HEK293 (cell line): ENCODE measurements around the gene GCSH.

Source experiments
- CTCF ChIA-PET: fragments of 350-600 bp; formaldehyde crosslinking; extraction: SDS; loops from one replicate; lab custom pipeline; 2021; ENCODE audit warnings: antibody characterized with exemption; lab: Yijun Ruan, JAX
- POLR2A ChIA-PET: fragments of 300-600 bp; formaldehyde crosslinking; extraction: SDS; loops from one replicate; lab custom pipeline; 2020; ENCODE audit warnings: antibody characterized with exemption, inconsistent platforms; lab: Yijun Ruan, JAX
- H3K27ac ChIP-seq: fragments of 200-500 bp; sonication (Bioruptor generic); 2 replicates; pipeline ENCODE4 v1.5.1; 2014; ENCODE audit warnings: low read depth, low read length, control low read depth, inconsistent platforms; ENCODE audit errors: extremely low read depth
- H3K36me3 ChIP-seq, 2 experiments: fragments of 200-500 bp in 1 of 2; sonication (Bioruptor generic) in 1 of 2; 1 replicate in 1 of 2; 2 replicates in 1 of 2; pipeline ENCODE4 v1.5.1; 2014 to 2017; ENCODE audit warnings: inconsistent platforms in 2 of 2, low read length in 2 of 2; ENCODE audit not compliant: control insufficient read depth in 2 of 2, insufficient read depth in 1 of 2
- H3K4me1 ChIP-seq: fragments of 200-500 bp; sonication (Bioruptor generic); 2 replicates; pipeline ENCODE4 v1.5.1; 2014; ENCODE audit warnings: mild to moderate bottlenecking, low read length, inconsistent platforms; ENCODE audit not compliant: control insufficient read depth, insufficient read depth
- H3K4me3 ChIP-seq: 2 replicates; pipeline ENCODE4 v1.5.1; 2011; ENCODE audit warnings: low read depth, mild to moderate bottlenecking, control low read depth, low read length, moderate library complexity
- H3K9me3 ChIP-seq: fragments of 200-500 bp; sonication (Bioruptor generic); 2 replicates; pipeline ENCODE4 v1.5.1; 2014; ENCODE audit warnings: low read depth, low read length, inconsistent platforms; ENCODE audit not compliant: control insufficient read depth, insufficient read depth
- FEZF1 ChIP-seq: fragments of 450-650 bp; formaldehyde crosslinking; IDR thresholded peaks from 2 replicates; pipeline ENCODE4 v1.5.1; 2016; ENCODE audit warnings: missing biosample characterization, missing genetic modification characterization
- SP2 ChIP-seq: fragments of 450-650 bp; formaldehyde crosslinking; IDR thresholded peaks from 2 replicates; pipeline ENCODE4 v1.5.1; 2016; ENCODE audit warnings: missing biosample characterization, missing genetic modification characterization
- ZNF16 ChIP-seq: fragments of 450-650 bp; formaldehyde crosslinking; IDR thresholded peaks from 2 replicates; pipeline ENCODE4 v1.5.1; 2016; ENCODE audit warnings: low read depth, missing biosample characterization, missing genetic modification characterization
- ZNF274 ChIP-seq, 2 experiments: fragments of 200-500 bp in 1 of 2; fragments of 450-650 bp in 1 of 2; sonication (Bioruptor generic) in 1 of 2; formaldehyde crosslinking in 1 of 2; IDR thresholded peaks; 2 replicates each; pipeline versions ENCODE4 v1.5.1 to v1.6.1; 2014 to 2016; ENCODE audit warnings: borderline replicate concordance in 1 of 2, inconsistent platforms in 1 of 2, low read length in 1 of 2, missing biosample characterization in 1 of 2, missing genetic modification characterization in 1 of 2
- ZNF292 ChIP-seq: fragments of 450-650 bp; formaldehyde crosslinking; IDR thresholded peaks from 2 replicates; pipeline ENCODE4 v1.5.1; 2016; ENCODE audit warnings: low read depth, missing biosample characterization, missing genetic modification characterization, borderline replicate concordance
- ZNF335 ChIP-seq: fragments of 450-650 bp; formaldehyde crosslinking; conservative IDR thresholded peaks from 2 replicates; pipeline ENCODE4 v1.5.1; 2016; ENCODE audit warnings: missing biosample characterization, missing genetic modification characterization
- ZNF510 ChIP-seq: fragments of 450-650 bp; formaldehyde crosslinking; IDR thresholded peaks from 2 replicates; pipeline ENCODE4 v1.5.1; 2018; ENCODE audit warnings: mild to moderate bottlenecking, missing genetic modification characterization, missing biosample characterization; ENCODE audit not compliant: insufficient replicate concordance
- ZNF514 ChIP-seq: fragments of 450-650 bp; formaldehyde crosslinking; IDR thresholded peaks from 2 replicates; pipeline ENCODE4 v1.5.1; 2016; ENCODE audit warnings: missing biosample characterization, missing genetic modification characterization
- ZNF521 ChIP-seq: fragments of 450-650 bp; formaldehyde crosslinking; IDR thresholded peaks from 2 replicates; pipeline ENCODE4 v1.5.1; 2017; ENCODE audit warnings: missing biosample characterization, mild to moderate bottlenecking, missing genetic modification characterization
- ZNF561 ChIP-seq: fragments of 450-650 bp; IDR thresholded peaks from 2 replicates; pipeline ENCODE4 v1.5.1; 2018; ENCODE audit warnings: missing biosample characterization, missing genetic modification characterization, borderline replicate concordance
- ZNF580 ChIP-seq: fragments of 450-650 bp; formaldehyde crosslinking; IDR thresholded peaks from 2 replicates; pipeline ENCODE4 v1.5.1; 2016; ENCODE audit warnings: missing biosample characterization, missing genetic modification characterization
- ZNF585B ChIP-seq: fragments of 450-650 bp; formaldehyde crosslinking; IDR thresholded peaks from 2 replicates; pipeline ENCODE4 v1.5.1; 2016; ENCODE audit warnings: missing biosample characterization, missing genetic modification characterization
- ZNF654 ChIP-seq: fragments of 450-650 bp; formaldehyde crosslinking; IDR thresholded peaks from 2 replicates; pipeline ENCODE4 v1.5.1; 2016; ENCODE audit warnings: low read depth, missing biosample characterization, missing genetic modification characterization
- ZNF692 ChIP-seq: fragments of 450-650 bp; formaldehyde crosslinking; IDR thresholded peaks from 2 replicates; pipeline ENCODE4 v1.5.1; 2016; ENCODE audit warnings: missing biosample characterization, missing genetic modification characterization
- ZNF777 ChIP-seq: fragments of 450-650 bp; formaldehyde crosslinking; IDR thresholded peaks from 2 replicates; pipeline ENCODE4 v1.5.1; 2017; ENCODE audit warnings: missing biosample characterization, missing genetic modification characterization, borderline replicate concordance
- ZNF792 ChIP-seq: fragments of 450-650 bp; formaldehyde crosslinking; IDR thresholded peaks from 2 replicates; pipeline ENCODE4 v1.5.1; 2016; ENCODE audit warnings: missing biosample characterization, missing genetic modification characterization
- ZNF837 ChIP-seq: fragments of 450-650 bp; formaldehyde crosslinking; IDR thresholded peaks from 2 replicates; pipeline ENCODE4 v1.5.1; 2016; ENCODE audit warnings: missing biosample characterization, missing genetic modification characterization

The GCSH gene

GRCh38 chr16:81138831-81139557 is 42.8 kb upstream of the GCSH start:
- no peak overlapping the region for H3K27ac ChIP-seq
- H3K9me3 ChIP-seq, result no peaks in the 10 kb centered on the region
- no peaks in the 10 kb centered on the region for H3K4me1 ChIP-seq
- CTCF ChIA-PET, result interaction anchor here (0.6 to 0.7 kb wide), 2 partner anchors 101 to 1518 kb away, joined by 3 to 4 read pairs; no protein-coding TSS in a partner anchor
- POLR2A ChIA-PET, result no interaction called here
- no peaks in the 10 kb centered on the region for H3K36me3 ChIP-seq
- no peak for TF ChIP-seq ZNF292 (tag by site-specific recombination)
- no peak for TF ChIP-seq ZNF274 (IDR thresholded peaks at IDR 0.05; ENCODE audit: low read length)
- TF ChIP-seq ZNF274 (tag by site-specific recombination; IDR thresholded peaks at IDR 0.05; ENCODE audit: borderline replicate concordance), result no peak
- TF ChIP-seq FEZF1 (tag by site-specific recombination), result no peak
- no peak for TF ChIP-seq SP2
- no peak overlapping the region for H3K4me3 ChIP-seq

GRCh38 chr16:81137754-81138153 is 41.6 kb upstream of the GCSH start:
- TF ChIP-seq ZNF654 (tag by site-specific recombination) (no peak), ZNF510 (tag by site-specific recombination) (no peak), ZNF16 (tag by site-specific recombination) (no peak), ZNF692 (tag by site-specific recombination) (no peak), ZNF837 (no peak), ZNF585B (tag by site-specific recombination) (no peak), ZNF521 (tag by site-specific recombination) (no peak), ZNF514 (no peak), ZNF792 (tag by site-specific recombination) (no peak), ZNF561 (tag by site-specific recombination) (no peak), ZNF335 (tag by site-specific recombination) (no peak)
- Histone ChIP-seq H3K9me3 (no peaks in the 10 kb centered on the region), H3K4me3 (no peak overlapping the region), H3K4me1 (no peaks in the 10 kb centered on the region), H3K36me3 (no peaks in the 10 kb centered on the region), H3K27ac (no peak overlapping the region)
- ChIA-PET POLR2A (interaction anchor here (0.6 kb wide), 1 partner anchor 8 kb away, joined by 3 read pairs; no protein-coding TSS in a partner anchor), CTCF (interaction anchor here (0.6 to 0.7 kb wide), 3 partner anchors 17 to 26 kb away, joined by 3 to 5 read pairs (median 4); no protein-coding TSS in a partner anchor)

GRCh38 chr16:81136390-81137335 is 40.5 kb upstream of the GCSH start:
- Histone ChIP-seq H3K36me3 (no peaks in the 10 kb centered on the region), H3K4me3 (no peak overlapping the region), H3K9me3 (no peaks in the 10 kb centered on the region), H3K4me1 (no peaks in the 10 kb centered on the region), H3K27ac (no peak overlapping the region)
- ChIA-PET CTCF (interaction anchor here (0.6 kb wide), 1 partner anchor 69 kb away, joined by 3 read pairs; no protein-coding TSS in a partner anchor), POLR2A (no interaction called here)
- TF ChIP-seq ZNF580 (tag by site-specific recombination) (no peak), ZNF777 (no peak)
